ENCODE results near the gene MS4A4A.

Gene MS4A4A

GRCh38 chr11:60343094-60343704 lies 62.7 kb downstream of the MS4A4A start:
- DNase-seq (ENCODE audit: extremely low spot score, insufficient read length, low read depth) (no peak), FAIRE-seq (peak; percentile 75)

- FAIRE-seq: no peak
- DNase-seq (ENCODE audit: extremely low spot score, insufficient read length, low read depth): no peak
These were observed 63.7 kb downstream of the MS4A4A start for GRCh38 chr11:60344146-60344545.

- peak; percentile 60 for FAIRE-seq
- no peak for DNase-seq (ENCODE audit: extremely low spot score, insufficient read length, low read depth)
These were observed 65.0 kb downstream of the MS4A4A start for GRCh38 chr11:60345489-60345888.

- DNase-seq (ENCODE audit: extremely low spot score, insufficient read length, low read depth) (no peak), FAIRE-seq (peak; percentile 52)
These were observed 66.8 kb downstream of the MS4A4A start for GRCh38 chr11:60347084-60347797.

- DNase-seq (ENCODE audit: extremely low spot score, insufficient read length, low read depth) (no peak), FAIRE-seq (no peak)
These were observed 67.7 kb downstream of the MS4A4A start for GRCh38 chr11:60348116-60348515.

- FAIRE-seq: no peak
- no peak for DNase-seq (ENCODE audit: extremely low spot score, insufficient read length, low read depth)
These were observed 69.5 kb downstream of the MS4A4A start for GRCh38 chr11:60349990-60350389.

- DNase-seq (ENCODE audit: extremely low spot score, insufficient read length, low read depth) (no peak), FAIRE-seq (no peak)
These were observed 77.3 kb downstream of the MS4A4A start for GRCh38 chr11:60357771-60358170.

Data from GM18507 (cell line).